GM12878 (cell line): ENCODE results near the gene GPSM1. TPM values are rescaled to one million over a fixed set of nuclear protein-coding genes. Genes with fewer than 3 reads are reported as not detected.

Experiments
- ATAC-seq: fragments of 200-7000 bp; cut with Tn5 transposase; 3 replicates; pipeline ENCODE4 v1.9.1; 2020; ENCODE audit warnings: mild to moderate bottlenecking, moderate library complexity
- BruUV-seq: library from RNA; stranded (reverse); fragments of 400-500 nt; replicated peaks from 2 replicates; lab custom pipeline; 2021; lab: Mats Ljungman, UMichigan
- CTCF ChIA-PET: fragments of 300-600 bp; sonication (Branson Sonifier 250); formaldehyde crosslinking; extraction: SDS; loops from one replicate; lab custom pipeline; 2021; ENCODE audit warnings: inconsistent platforms; lab: Yijun Ruan, JAX
- POLR2A ChIA-PET: fragments of 350-600 bp; formaldehyde crosslinking; extraction: SDS; loops from one replicate; lab custom pipeline; 2021; ENCODE audit warnings: inconsistent platforms; lab: Charles Lee
- RAD21 ChIA-PET: fragments of 300-600 bp; sonication (Branson Sonifier 250); formaldehyde crosslinking; loops from one replicate; lab custom pipeline; 2023; ENCODE audit warnings: antibody characterized with exemption; ENCODE audit not compliant: unreplicated experiment; lab: Charles Lee
- SMC1A ChIA-PET: fragments of 300-600 bp; sonication (Branson Sonifier 250); formaldehyde crosslinking; loops from one replicate; lab custom pipeline; 2023; ENCODE audit not compliant: unreplicated experiment, uncharacterized antibody; lab: Charles Lee
- DNase-seq: peaks from one replicate; pipeline ENCODE4 v3.0.0-alpha.2; 2011; ENCODE audit warnings: low read depth, low spot score
- FAIRE-seq: peaks from 3 replicates; lab custom pipeline; 2011; peaks lifted over from hg19 to GRCh38; lab: Jason Lieb, UNC
- H2AFZ ChIP-seq: 2 replicates; pipeline ENCODE4 v1.6.0; 2011; ENCODE audit warnings: low read depth, low read length, control low read depth; ENCODE audit not compliant: control insufficient read depth
- H3K27ac ChIP-seq: 2 replicates; pipeline ENCODE4 v1.5.1; 2011; ENCODE audit warnings: control low read depth; ENCODE audit not compliant: control insufficient read depth, insufficient read depth
- H3K27me3 ChIP-seq, 2 experiments: replicated peaks in 1 of 2; 2 replicates each; pipeline versions ENCODE4 v1.6.0 to v1.6.1; 2011; ENCODE audit warnings: low read length in 1 of 2; ENCODE audit not compliant: control insufficient read depth in 2 of 2, insufficient read depth in 2 of 2
- H3K36me3 ChIP-seq, 2 experiments: 2 replicates each; pipeline ENCODE4 v1.5.1; 2011; ENCODE audit warnings: low read length in 1 of 2; ENCODE audit not compliant: control insufficient read depth in 2 of 2, insufficient read depth in 2 of 2
- H3K4me1 ChIP-seq: 2 replicates; pipeline ENCODE4 v1.6.1; 2011; ENCODE audit warnings: mild to moderate bottlenecking, low read length, moderate library complexity, mixed read lengths; ENCODE audit not compliant: control insufficient read depth, insufficient read depth
- H3K4me2 ChIP-seq: 2 replicates; pipeline ENCODE4 v1.6.0; 2011; ENCODE audit warnings: control low read depth; ENCODE audit not compliant: control insufficient read depth, insufficient read depth
- H3K4me3 ChIP-seq: fragments of 200-600 bp; sonication (generic); 2 replicates; pipeline ENCODE4 v1.5.1; 2016
- H3K79me2 ChIP-seq: 2 replicates; pipeline ENCODE4 v1.6.0; 2011; ENCODE audit warnings: low read length; ENCODE audit not compliant: control insufficient read depth, insufficient read depth
- H3K9ac ChIP-seq: 2 replicates; pipeline ENCODE4 v1.8.0; 2011; ENCODE audit warnings: low read length, control low read depth, mixed read lengths; ENCODE audit not compliant: control insufficient read depth, insufficient read depth
- H3K9me3 ChIP-seq: replicated peaks from 3 replicates; pipeline ENCODE4 v1.5.1; 2011; ENCODE audit warnings: mild to moderate bottlenecking, low read length; ENCODE audit not compliant: control insufficient read depth, insufficient read depth
- H4K20me1 ChIP-seq: 2 replicates; pipeline ENCODE4 v1.6.0; 2011; ENCODE audit not compliant: control insufficient read depth, insufficient read depth
- ATF7 ChIP-seq: fragments of 450-650 bp; IDR thresholded peaks from 2 replicates; pipeline ENCODE4 v1.6.1; 2016; ENCODE audit warnings: low read depth, mild to moderate bottlenecking
- ETV6 ChIP-seq, 2 experiments: fragments of 450-650 bp in 1 of 2; IDR thresholded peaks in 1 of 2; conservative IDR thresholded peaks in 1 of 2; 2 replicates each; pipeline ENCODE4 v1.6.1; 2014; ENCODE audit warnings: antibody characterized with exemption in 1 of 2, borderline replicate concordance in 1 of 2, low read depth in 1 of 2, mild to moderate bottlenecking in 1 of 2, moderate library complexity in 1 of 2
- HSF1 ChIP-seq: fragments of 150-350 bp; IDR thresholded peaks from 2 replicates; pipeline ENCODE4 v1.6.1; 2014; ENCODE audit warnings: mild to moderate bottlenecking, low read depth, low read length
- IKZF2 ChIP-seq, 2 experiments: fragments of 450-650 bp; IDR thresholded peaks; 2 replicates each; pipeline ENCODE4 v1.6.1; 2017; ENCODE audit warnings: mild to moderate bottlenecking in 2 of 2, moderate library complexity in 2 of 2
- LARP7 ChIP-seq: fragments of 450-650 bp; IDR thresholded peaks from 2 replicates; pipeline ENCODE4 v1.6.1; 2017; ENCODE audit warnings: mild to moderate bottlenecking
- MTA2 ChIP-seq: fragments of 450-650 bp; IDR thresholded peaks from 2 replicates; pipeline ENCODE4 v1.6.1; 2016; ENCODE audit warnings: low read depth, mild to moderate bottlenecking, moderate library complexity
- MXI1 ChIP-seq: fragments of 150-350 bp; IDR thresholded peaks from 2 replicates; pipeline ENCODE4 v1.6.1; 2011; ENCODE audit warnings: low read depth, mild to moderate bottlenecking, inconsistent platforms, low read length, improper control_type of control experiment
- NRF1 ChIP-seq: conservative IDR thresholded peaks from 2 replicates; pipeline ENCODE4 v1.6.1; 2011; ENCODE audit warnings: mild to moderate bottlenecking, low read depth, low read length, improper control_type of control experiment
- ZBTB40 ChIP-seq: fragments of 450-650 bp; IDR thresholded peaks from 2 replicates; pipeline ENCODE4 v1.6.1; 2016; ENCODE audit warnings: mild to moderate bottlenecking, moderate library complexity, borderline replicate concordance
- ZNF217 ChIP-seq: fragments of 450-650 bp; IDR thresholded peaks from 2 replicates; pipeline ENCODE4 v1.6.1; 2017; ENCODE audit warnings: antibody characterized with exemption, mild to moderate bottlenecking
- ZNF24 ChIP-seq: fragments of 450-650 bp; IDR thresholded peaks from 2 replicates; pipeline ENCODE4 v1.6.1; 2017; ENCODE audit warnings: antibody characterized with exemption, mild to moderate bottlenecking
- ZNF274 ChIP-seq: IDR thresholded peaks from one replicate; pipeline ENCODE4 v1.8.0; 2011; ENCODE audit not compliant: insufficient read length, insufficient read depth
- ZNF384 ChIP-seq: IDR thresholded peaks from 2 replicates; pipeline ENCODE4 v1.6.1; 2012; ENCODE audit warnings: low read depth, mild to moderate bottlenecking, low read length, improper control_type of control experiment, borderline replicate concordance
- ZSCAN29 ChIP-seq: fragments of 450-650 bp; IDR thresholded peaks from 2 replicates; pipeline ENCODE4 v1.6.1; 2017; ENCODE audit warnings: mild to moderate bottlenecking, moderate library complexity
- WGBS: methylation state at CpG from one replicate; pipeline ENCODE4 v1.1.6; 2016; ENCODE audit warnings: low lambda C conversion rate; ENCODE audit not compliant: insufficient replicate concordance, insufficient coverage; ENCODE audit errors: missing lambda C conversion rate; 5-methylcytosine and 5-hydroxymethylcytosine counted together
- in situ Hi-C: fragments of 300-500 bp; cut with MboI; formaldehyde crosslinking; loops from 9 replicates; pipeline ENCODE4 v1.14.3; 2018; ENCODE audit warnings: mixed read lengths
- intact Hi-C: fragments of 100-400 bp; cut with micrococcal nuclease; formaldehyde crosslinking; loops from one replicate; pipeline ENCODE4 v1.14.2; 2022; ENCODE audit not compliant: unreplicated experiment
- polyA plus RNA-seq, 11 experiments: library from polyadenylated mRNA; depleted of rRNA in 4 of 11; unstranded in 6 of 11; stranded (reverse) in 5 of 11; fragments of >200 nt; fragmentation: Nextera tagmentation in 4 of 11; fragmentation: Illumina TruSeq in 1 of 11; extraction: Ambion mirVana in 4 of 11; extraction: Trizol in 1 of 11; gene quantifications; 1 replicate in 1 of 11; 2 replicates in 10 of 11; pipeline versions ENCODE4 v1.2.1 to v1.2.3, GENCODE V29; 2011 to 2016; ENCODE audit warnings: inconsistent platforms in 2 of 11, missing spikeins in 2 of 11, low read depth in 1 of 11
- total RNA-seq, 4 experiments: library from RNA; depleted of rRNA in 3 of 4; stranded (reverse); fragments of >200 nt in 3 of 4; fragmentation: Illumina TruSeq in 1 of 4; extraction: Trizol in 1 of 4; gene quantifications; 2 replicates each; pipeline versions ENCODE4 v1.2.1 to v1.2.3, GENCODE V29; 2013 to 2021
- TF ChIP-seq, protein P1 (sequence below): fragments of 450-650 bp; IDR thresholded peaks from 2 replicates; pipeline ENCODE4 v1.6.1; 2018; ENCODE audit warnings: mild to moderate bottlenecking, low read depth, moderate library complexity; ENCODE audit not compliant: partially characterized antibody

Gene GPSM1
- total and polyA plus RNA-seq, 10 of the 15 experiments (the other 5 are each of a cell fraction or from before 2014, with no cell fraction given): 0.04 to 0.10 (median 0.10) TPM; not detected in 7

- no peaks in the 10 kb centered on the region for H4K20me1 ChIP-seq
These were observed 40.2 kb downstream of the GPSM1 start for GRCh38 chr9:136367296-136368145.

More at GRCh38 chr9:136367296-136368145, 40.2 kb downstream of the GPSM1 start:
- Histone ChIP-seq H3K36me3 (peaks cover 0 to 1% of the 10 kb centered on the region in 2 experiments; a peak in 2 of 4 replicates), H3K4me1 (peaks cover 13% of the 10 kb centered on the region), H3K9me3 (no peaks in the 10 kb centered on the region; the same call in 2 of the 3 replicates), H3K4me3 (no peak overlapping the region), H3K4me2 (no peak overlapping the region), H2AFZ (no peak overlapping the region), H3K27ac (no peak overlapping the region), H3K9ac (no peak overlapping the region), H3K27me3 (no peaks in the 10 kb centered on the region), H3K79me2 (no peaks in the 10 kb centered on the region)
- TF ChIP-seq MXI1 (no peak), IKZF2 (IDR thresholded peaks at IDR 0.05) (no peak), ETV6 (conservative IDR thresholded peaks at IDR 0.05 in 1 of 2, IDR thresholded peaks at IDR 0.05 in 1 of 2; ENCODE audit: borderline replicate concordance in 1 of 2, low read depth in 1 of 2) (no peak), ZBTB40 (no peak), ZNF217 (no peak), MTA2 (no peak), ZSCAN29 (no peak), LARP7 (no peak), ZNF274 (no peak), HSF1 (no peak), ZNF24 (no peak), ATF7 (no peak), NRF1 (no peak), ZNF384 (no peak)
- TF ChIP-seq, protein P1, sequence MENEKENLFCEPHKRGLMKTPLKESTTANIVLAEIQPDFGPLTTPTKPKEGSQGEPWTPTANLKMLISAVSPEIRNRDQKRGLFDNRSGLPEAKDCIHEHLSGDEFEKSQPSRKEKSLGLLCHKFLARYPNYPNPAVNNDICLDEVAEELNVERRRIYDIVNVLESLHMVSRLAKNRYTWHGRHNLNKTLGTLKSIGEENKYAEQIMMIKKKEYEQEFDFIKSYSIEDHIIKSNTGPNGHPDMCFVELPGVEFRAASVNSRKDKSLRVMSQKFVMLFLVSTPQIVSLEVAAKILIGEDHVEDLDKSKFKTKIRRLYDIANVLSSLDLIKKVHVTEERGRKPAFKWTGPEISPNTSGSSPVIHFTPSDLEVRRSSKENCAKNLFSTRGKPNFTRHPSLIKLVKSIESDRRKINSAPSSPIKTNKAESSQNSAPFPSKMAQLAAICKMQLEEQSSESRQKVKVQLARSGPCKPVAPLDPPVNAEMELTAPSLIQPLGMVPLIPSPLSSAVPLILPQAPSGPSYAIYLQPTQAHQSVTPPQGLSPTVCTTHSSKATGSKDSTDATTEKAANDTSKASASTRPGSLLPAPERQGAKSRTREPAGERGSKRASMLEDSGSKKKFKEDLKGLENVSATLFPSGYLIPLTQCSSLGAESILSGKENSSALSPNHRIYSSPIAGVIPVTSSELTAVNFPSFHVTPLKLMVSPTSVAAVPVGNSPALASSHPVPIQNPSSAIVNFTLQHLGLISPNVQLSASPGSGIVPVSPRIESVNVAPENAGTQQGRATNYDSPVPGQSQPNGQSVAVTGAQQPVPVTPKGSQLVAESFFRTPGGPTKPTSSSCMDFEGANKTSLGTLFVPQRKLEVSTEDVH: no peak
- in situ Hi-C loops: no loop called here
- ATAC-seq: no peak
- ChIA-PET POLR2A (no interaction called here), RAD21 (no interaction called here), CTCF (interaction anchor here (1.5 kb wide), 1 partner anchor 52 kb away, joined by 3 read pairs; no protein-coding TSS in a partner anchor), SMC1A (no interaction called here)
- BruUV-seq: no TSS peak
- FAIRE-seq: no peak
- intact Hi-C loops: no loop called here
- 80% methylated on average over 44 of the region's 45 CpGs for WGBS
- DNase-seq: no peak
